Measurements from ENCODE around the gene SLC6A4. TPM values are rescaled to one million over a fixed set of nuclear protein-coding genes. Genes with fewer than 3 reads are reported as not detected.

Gene SLC6A4
- total and polyA plus RNA-seq, 2 donors from 2014 or later, result 0.94 to 1.1 TPM

- Histone ChIP-seq H3K36me3 (ENCODE audit: control insufficient read depth in 2 of 3, insufficient read depth in 3 of 3, low read length in 3 of 3) (no peaks in the 10 kb centered on the region), H3K27ac (ENCODE audit: low read depth in 2 of 2, low read length in 2 of 2) (no peak overlapping the region), H3K9me3 (ENCODE audit: control insufficient read depth in 2 of 3, insufficient read depth in 1 of 3, low read length in 3 of 3) (no peaks in the 10 kb centered on the region), H3K4me1 (ENCODE audit: control insufficient read depth in 2 of 3, insufficient read depth in 2 of 3, low read depth in 1 of 3, low read length in 3 of 3) (no peaks in the 10 kb centered on the region), H3K4me3 (ENCODE audit: low read length in 3 of 3) (no peak overlapping the region), H3K9ac (ENCODE audit: low read length in 3 of 3) (no peak overlapping the region), H3K27me3 (ENCODE audit: control insufficient read depth, insufficient read depth, low read length) (no peaks in the 10 kb centered on the region)
- FAIRE-seq, result no peak
- intact Hi-C loops (cut with DNase I), result no loop called here
- DNase-seq, result no peak
- TF ChIP-seq CTCF (IDR thresholded peaks at IDR 0.05; ENCODE audit: borderline replicate concordance, extremely low read depth, insufficient read depth), result no peak
These were observed 65.0 kb downstream of the SLC6A4 start for GRCh38 chr17:30170415-30170987.

GRCh38 chr17:30165960-30166359 is 69.5 kb downstream of the SLC6A4 start:
- FAIRE-seq (no peak), DNase-seq (no peak)
- Histone ChIP-seq H3K4me1 (ENCODE audit: control insufficient read depth in 2 of 3, insufficient read depth in 2 of 3, low read depth in 1 of 3, low read length in 3 of 3) (no peaks in the 10 kb centered on the region), H3K36me3 (ENCODE audit: control insufficient read depth in 2 of 3, insufficient read depth in 3 of 3, low read length in 3 of 3) (no peaks in the 10 kb centered on the region), H3K27me3 (ENCODE audit: control insufficient read depth, insufficient read depth, low read length) (no peaks in the 10 kb centered on the region), H3K9ac (ENCODE audit: low read length in 3 of 3) (no peak overlapping the region), H3K4me3 (ENCODE audit: low read length in 3 of 3) (no peak overlapping the region), H3K9me3 (ENCODE audit: control insufficient read depth in 2 of 3, insufficient read depth in 1 of 3, low read length in 3 of 3) (peaks cover 0 to under 1% (median 0%) of the 10 kb centered on the region in 3 donors), H3K27ac (ENCODE audit: low read depth in 2 of 2, low read length in 2 of 2) (no peak overlapping the region)
- no peak for TF ChIP-seq CTCF (IDR thresholded peaks at IDR 0.05; ENCODE audit: borderline replicate concordance, extremely low read depth, insufficient read depth)
- intact Hi-C loops (cut with DNase I), result no loop called here

- DNase-seq, result no peak
- Histone ChIP-seq H3K27me3 (ENCODE audit: control insufficient read depth, insufficient read depth, low read length) (no peaks in the 10 kb centered on the region), H3K27ac (ENCODE audit: low read depth in 2 of 2, low read length in 2 of 2) (no peak overlapping the region), H3K9ac (ENCODE audit: low read length in 3 of 3) (no peak overlapping the region), H3K9me3 (ENCODE audit: control insufficient read depth in 2 of 3, insufficient read depth in 1 of 3, low read length in 3 of 3) (peaks cover 0 to 6% (median 0%) of the 10 kb centered on the region in 3 donors), H3K36me3 (ENCODE audit: control insufficient read depth in 2 of 3, insufficient read depth in 3 of 3, low read length in 3 of 3) (no peaks in the 10 kb centered on the region), H3K4me1 (ENCODE audit: control insufficient read depth in 2 of 3, insufficient read depth in 2 of 3, low read depth in 1 of 3, low read length in 3 of 3) (no peaks in the 10 kb centered on the region), H3K4me3 (ENCODE audit: low read length in 3 of 3) (no peak overlapping the region)
- intact Hi-C loops (cut with DNase I), result no loop called here
- no peak for FAIRE-seq
- no peak for TF ChIP-seq CTCF (IDR thresholded peaks at IDR 0.05; ENCODE audit: borderline replicate concordance, extremely low read depth, insufficient read depth)
These were observed 70.3 kb downstream of the SLC6A4 start for GRCh38 chr17:30165147-30165546.

DNA sequence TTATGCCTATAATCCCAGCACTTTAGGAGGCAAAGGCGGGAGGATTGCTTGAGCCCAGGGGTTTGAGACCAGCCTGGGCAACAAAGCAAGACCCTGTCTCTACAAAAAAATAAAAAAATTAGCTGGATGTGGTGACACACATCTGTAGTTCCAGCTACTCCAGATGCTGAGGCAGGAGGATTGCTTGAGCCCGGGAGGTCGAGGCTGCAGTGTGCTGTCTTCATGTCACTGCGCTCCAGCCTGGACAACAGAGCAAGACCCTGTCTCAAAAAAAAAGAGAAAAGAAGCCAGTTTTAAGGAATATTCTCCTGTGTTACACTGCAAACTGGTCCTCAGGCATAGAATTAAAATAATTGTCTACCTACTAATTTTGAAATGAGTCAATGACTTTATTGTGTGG is 71.0 kb downstream of the SLC6A4 start:
- no peaks in the 10 kb centered on the region for H3K4me1 ChIP-seq (ENCODE audit: control insufficient read depth in 2 of 3, insufficient read depth in 2 of 3, low read depth in 1 of 3, low read length in 3 of 3)
- TF ChIP-seq CTCF (IDR thresholded peaks at IDR 0.05; ENCODE audit: borderline replicate concordance, extremely low read depth, insufficient read depth), result no peak
- no peak overlapping the region for H3K9ac ChIP-seq (ENCODE audit: low read length in 3 of 3)
- no peak overlapping the region for H3K27ac ChIP-seq (ENCODE audit: low read depth in 2 of 2, low read length in 2 of 2)
- DNase-seq, result no peak
- no peaks in the 10 kb centered on the region for H3K36me3 ChIP-seq (ENCODE audit: control insufficient read depth in 2 of 3, insufficient read depth in 3 of 3, low read length in 3 of 3)
- intact Hi-C loops (cut with DNase I), result no loop called here
- H3K4me3 ChIP-seq (ENCODE audit: low read length in 3 of 3), result no peak overlapping the region
- peaks cover 0 to 6% (median 0%) of the 10 kb centered on the region in 3 donors for H3K9me3 ChIP-seq (ENCODE audit: control insufficient read depth in 2 of 3, insufficient read depth in 1 of 3, low read length in 3 of 3)
- H3K27me3 ChIP-seq (ENCODE audit: control insufficient read depth, insufficient read depth, low read length), result no peaks in the 10 kb centered on the region
- FAIRE-seq, result no peak
